Brain microvascular endothelial cell (primary cell): ENCODE results near the gene SLC6A19.

ENCODE experiments used
- DNase-seq: peaks from one replicate; pipeline ENCODE4 v3.0.0-alpha.2; 2020
- H3K27ac ChIP-seq: fragments of 250-450 bp; sonication (Bioruptor Pico); 2 replicates; pipeline ENCODE4 v1.5.1; 2020; ENCODE audit warnings: mild to moderate bottlenecking, moderate library complexity
- H3K27me3 ChIP-seq: fragments of 250-450 bp; sonication (Bioruptor Pico); replicated peaks from 2 replicates; pipeline ENCODE4 v1.5.1; 2020; ENCODE audit warnings: mild to moderate bottlenecking
- H3K36me3 ChIP-seq: fragments of 250-450 bp; sonication (Bioruptor Pico); replicated peaks from 2 replicates; pipeline ENCODE4 v1.5.1; 2020; ENCODE audit warnings: mild to moderate bottlenecking
- H3K4me3 ChIP-seq: 2 replicates; pipeline ENCODE4 v1.5.1; 2011; ENCODE audit warnings: low read depth, mild to moderate bottlenecking, control low read depth, low read length, moderate library complexity
- in situ Hi-C: cut with HindIII; loops from 2 replicates; pipeline ENCODE4 v1.10.0; 2017; ENCODE audit warnings: low sequenced_read_pairs, low pct_ligation_motif_present
- TF ChIP-seq, protein P1 (sequence below): IDR thresholded peaks from 2 replicates; pipeline ENCODE4 v1.5.1; 2011; ENCODE audit warnings: low read depth, mild to moderate bottlenecking, moderate library complexity, low read length, control low read depth, inconsistent platforms; ENCODE audit errors: missing control alignments

The SLC6A19 gene

GRCh38 chr5:1244255-1244654 lies 42.9 kb downstream of the SLC6A19 start:
- Histone ChIP-seq H3K36me3 (no peaks in the 10 kb centered on the region), H3K4me3 (no peak overlapping the region), H3K27me3 (peaks cover 9% of the 10 kb centered on the region), H3K27ac (no peak overlapping the region)
- TF ChIP-seq, protein P1, sequence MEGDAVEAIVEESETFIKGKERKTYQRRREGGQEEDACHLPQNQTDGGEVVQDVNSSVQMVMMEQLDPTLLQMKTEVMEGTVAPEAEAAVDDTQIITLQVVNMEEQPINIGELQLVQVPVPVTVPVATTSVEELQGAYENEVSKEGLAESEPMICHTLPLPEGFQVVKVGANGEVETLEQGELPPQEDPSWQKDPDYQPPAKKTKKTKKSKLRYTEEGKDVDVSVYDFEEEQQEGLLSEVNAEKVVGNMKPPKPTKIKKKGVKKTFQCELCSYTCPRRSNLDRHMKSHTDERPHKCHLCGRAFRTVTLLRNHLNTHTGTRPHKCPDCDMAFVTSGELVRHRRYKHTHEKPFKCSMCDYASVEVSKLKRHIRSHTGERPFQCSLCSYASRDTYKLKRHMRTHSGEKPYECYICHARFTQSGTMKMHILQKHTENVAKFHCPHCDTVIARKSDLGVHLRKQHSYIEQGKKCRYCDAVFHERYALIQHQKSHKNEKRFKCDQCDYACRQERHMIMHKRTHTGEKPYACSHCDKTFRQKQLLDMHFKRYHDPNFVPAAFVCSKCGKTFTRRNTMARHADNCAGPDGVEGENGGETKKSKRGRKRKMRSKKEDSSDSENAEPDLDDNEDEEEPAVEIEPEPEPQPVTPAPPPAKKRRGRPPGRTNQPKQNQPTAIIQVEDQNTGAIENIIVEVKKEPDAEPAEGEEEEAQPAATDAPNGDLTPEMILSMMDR = no peak
- DNase-seq = no peak
- in situ Hi-C loops = no loop called here

- in situ Hi-C loops = no loop called here
- TF ChIP-seq, protein P1 = no peak
- H3K27ac ChIP-seq = no peak overlapping the region
- H3K27me3 ChIP-seq = peaks cover 9% of the 10 kb centered on the region
- no peak overlapping the region for H3K4me3 ChIP-seq
- no peak for DNase-seq
- H3K36me3 ChIP-seq = no peaks in the 10 kb centered on the region
Measured at GRCh38 chr5:1244976-1245375, 43.6 kb downstream of the SLC6A19 start.

GRCh38 chr5:1245905-1246576 lies 44.6 kb downstream of the SLC6A19 start:
- H3K27ac ChIP-seq = no peak overlapping the region
- H3K27me3 ChIP-seq = peaks cover 9% of the 10 kb centered on the region
- TF ChIP-seq, protein P1 = no peak
- no peak for DNase-seq
- no peaks in the 10 kb centered on the region for H3K36me3 ChIP-seq
- no peak overlapping the region for H3K4me3 ChIP-seq
- in situ Hi-C loops = no loop called here

- H3K27ac ChIP-seq = no peak overlapping the region
- H3K4me3 ChIP-seq = no peak overlapping the region
- H3K27me3 ChIP-seq = peaks cover 9% of the 10 kb centered on the region
- TF ChIP-seq, protein P1 = no peak
- H3K36me3 ChIP-seq = no peaks in the 10 kb centered on the region
- in situ Hi-C loops = no loop called here
- peak; percentile 4 for DNase-seq
Measured at GRCh38 chr5:1246711-1247431, 45.5 kb downstream of the SLC6A19 start.

GRCh38 chr5:1247811-1248210 lies 46.4 kb downstream of the SLC6A19 start:
- no peak overlapping the region for H3K27ac ChIP-seq
- no peak for DNase-seq
- TF ChIP-seq, protein P1 = no peak
- no peaks in the 10 kb centered on the region for H3K36me3 ChIP-seq
- peaks cover 9% of the 10 kb centered on the region for H3K27me3 ChIP-seq
- H3K4me3 ChIP-seq = no peak overlapping the region
- in situ Hi-C loops = no loop called here
